Spleen (tissue), 11 donors: ENCODE measurements around the gene GATAD2A. TPM values are rescaled to one million over a fixed set of nuclear protein-coding genes. Genes with fewer than 3 reads are reported as not detected.

Experiments used
- DNase-seq: peaks from one replicate; pipeline ENCODE4 v3.0.0-alpha.2; 2020
- H3K27ac ChIP-seq, 8 donors: fragments of 200-600 bp; sonication (generic) in 7 of 8; 1 replicate in 4 of 8; 2 replicates in 4 of 8; pipeline versions ENCODE4 v1.5.0 to v1.8.0; 2016 to 2021; ENCODE audit warnings: inconsistent platforms in 4 of 8, mild to moderate bottlenecking in 4 of 8, moderate library complexity in 1 of 8
- H3K27me3 ChIP-seq, 7 donors: fragments of 200-600 bp; sonication (generic) in 6 of 7; replicated peaks in 1 of 7; 1 replicate in 4 of 7; 2 replicates in 3 of 7; pipeline versions ENCODE4 v1.5.0 to v1.8.0; 2016 to 2021; ENCODE audit warnings: inconsistent platforms in 3 of 7, mild to moderate bottlenecking in 1 of 7
- H3K36me3 ChIP-seq, 6 donors: fragments of 200-600 bp; sonication (generic) in 5 of 6; 1 replicate in 4 of 6; 2 replicates in 2 of 6; pipeline versions ENCODE4 v1.5.0 to v1.8.0; 2016 to 2021; ENCODE audit warnings: inconsistent platforms in 2 of 6
- H3K4me1 ChIP-seq, 6 donors: fragments of 200-600 bp; sonication (generic) in 5 of 6; 1 replicate in 3 of 6; 2 replicates in 3 of 6; pipeline versions ENCODE4 v1.5.0 to v1.8.0; 2016 to 2021; ENCODE audit warnings: inconsistent platforms in 3 of 6
- H3K4me3 ChIP-seq, 8 donors: fragments of 200-600 bp; sonication (generic) in 7 of 8; 1 replicate in 4 of 8; 2 replicates in 4 of 8; pipeline versions ENCODE4 v1.5.0 to v1.8.0; 2016 to 2021; ENCODE audit warnings: inconsistent platforms in 4 of 8, mild to moderate bottlenecking in 4 of 8, moderate library complexity in 2 of 8
- H3K9me3 ChIP-seq, 8 donors: fragments of 200-600 bp; sonication (generic) in 7 of 8; 1 replicate in 4 of 8; 2 replicates in 4 of 8; pipeline versions ENCODE4 v1.5.0 to v1.8.0; 2016 to 2021; ENCODE audit warnings: inconsistent platforms in 4 of 8
- POLR2A ChIP-seq, 3 donors: fragments of 450-650 bp; IDR thresholded peaks; one replicate each; pipeline ENCODE4 v1.5.1; 2017; ENCODE audit warnings: antibody characterized with exemption in 3 of 3, mild to moderate bottlenecking in 1 of 3
- POLR2AphosphoS5 ChIP-seq, 3 donors: sonication (generic); formaldehyde crosslinking; IDR thresholded peaks; one replicate each; pipeline ENCODE4 v1.5.1; 2017; ENCODE audit warnings: antibody characterized with exemption in 3 of 3
- WGBS, 5 donors: extraction: QIAGEN DNeasy Blood & Tissue Kit in 3 of 5; methylation state at CpG; one replicate each; pipeline versions ENCODE4 v1.1.5 to v1.1.7; 2013 to 2018; 5-methylcytosine and 5-hydroxymethylcytosine counted together
- intact Hi-C: fragments of 100-400 bp; cut with DNase I; formaldehyde crosslinking; loops from one replicate; pipeline ENCODE4 v1.15.0; 2023; ENCODE audit warnings: low total_unique reads
- polyA plus RNA-seq, 3 donors: library from polyadenylated mRNA; stranded (reverse); fragments of 200-250 nt; gene quantifications; one replicate each; pipeline ENCODE4 v1.2.1, GENCODE V29; 2013
- total RNA-seq, 7 donors: library from RNA; depleted of rRNA in 3 of 7; stranded (reverse); fragments of >200 nt in 3 of 7; fragmentation: NEBNext Ultra II Directional in 4 of 7; extraction: Animal tissue kit (Norgen Biotek cat#: 25700) in 4 of 7; gene quantifications; one replicate each; pipeline versions ENCODE4 v1.1.0 to v1.2.1, GENCODE V29; 2016 to 2021
- TF ChIP-seq, protein P1 (sequence below), 11 experiments: fragments of 200-600 bp in 7 of 11; fragments of 450-650 bp in 4 of 11; sonication (generic) in 4 of 11; IDR thresholded peaks in 8 of 11; conservative IDR thresholded peaks in 3 of 11; 1 replicate in 7 of 11; 2 replicates in 4 of 11; pipeline versions ENCODE4 v1.4.0 to v1.8.0; 2016 to 2021; ENCODE audit warnings: antibody characterized with exemption in 11 of 11, inconsistent platforms in 4 of 11, mild to moderate bottlenecking in 1 of 11
- donor health status: healthy with polysubstance abuse.
- donor health status: DM: no; HTN: no; CAD: no; lungs with moderate emphysema.
- donor health status: DM: no; HTN: no; CAD: no.
- donor health status: Bipolar disorder and iron deficiency.
- donor health status: healthy.
- donor health status: DM: no; HTN: no; CAD: no.
- donor health status: DM: yes; HTN: yes; CAD: no.

GATAD2A gene
- total and polyA plus RNA-seq, 10 donors = 11.6 to 122 (median 66.8) TPM

DNA sequence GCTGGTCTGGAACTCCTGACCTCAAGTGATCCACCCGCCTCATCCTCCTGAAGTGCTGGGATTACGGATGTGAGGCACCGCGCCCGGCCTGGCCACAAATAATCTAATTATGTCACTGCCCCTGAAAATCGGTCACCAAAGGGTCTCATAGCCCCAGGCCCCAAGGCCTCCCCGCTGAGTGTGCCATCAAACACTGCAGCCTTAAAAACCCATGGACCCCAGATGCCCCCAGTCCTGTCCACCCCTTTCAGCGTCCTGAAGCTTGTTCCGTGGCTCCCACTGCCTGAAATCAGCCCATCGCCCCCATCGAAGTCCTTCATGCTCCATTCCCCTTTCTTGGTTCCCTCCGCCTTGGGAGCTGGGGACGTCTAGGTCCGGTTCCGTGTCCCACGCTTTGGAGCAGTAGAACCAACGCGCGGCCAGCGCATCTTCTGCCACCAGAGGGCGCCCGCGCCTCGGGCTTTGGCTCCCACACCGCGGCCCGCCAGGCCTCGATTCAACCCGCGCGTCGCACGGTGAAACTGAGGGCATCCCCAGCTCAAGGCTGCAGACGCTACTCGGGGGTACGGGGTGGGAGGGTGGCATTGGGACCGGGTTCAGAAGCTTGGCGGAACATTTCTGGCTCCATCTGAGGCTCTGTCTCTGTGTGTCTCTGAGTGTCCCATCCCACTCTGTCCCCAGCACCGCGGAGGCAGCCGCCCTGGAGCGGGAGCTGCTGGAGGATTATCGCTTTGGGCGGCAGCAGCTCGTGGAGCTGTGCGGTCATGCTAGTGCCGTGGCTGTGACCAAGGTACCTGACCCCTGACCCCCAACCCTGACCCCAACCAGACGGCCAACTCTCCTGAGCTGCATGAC, 126.7 kb downstream of the GATAD2A start:
- intact Hi-C loops = loop anchor here (5.0 kb wide), 2 partner anchors 110 to 430 kb away; partner anchors contain the start of gene GMIP
- 10 to 31% (median 27%) methylated on average over 26 to 48 of the region's 48 CpGs for WGBS, 5 donors
- peak overlapping the region in 1 of 8 donors; percentile 33 for H3K4me3 ChIP-seq
- peaks cover 0 to 39% (median 17%) of the 10 kb centered on the region in 6 donors for H3K36me3 ChIP-seq
- H3K27me3 ChIP-seq = peaks cover 0 to 8% (median under 1%) of the 10 kb centered on the region in 7 donors
- peaks cover 6 to 39% (median 17%) of the 10 kb centered on the region in 6 donors for H3K4me1 ChIP-seq
- TF ChIP-seq POLR2AphosphoS5 (IDR thresholded peaks at IDR 0.05) (peak; percentile 69 to 86 (median 76)), POLR2A (IDR thresholded peaks at IDR 0.05) (no peak)
- TF ChIP-seq, protein P1, sequence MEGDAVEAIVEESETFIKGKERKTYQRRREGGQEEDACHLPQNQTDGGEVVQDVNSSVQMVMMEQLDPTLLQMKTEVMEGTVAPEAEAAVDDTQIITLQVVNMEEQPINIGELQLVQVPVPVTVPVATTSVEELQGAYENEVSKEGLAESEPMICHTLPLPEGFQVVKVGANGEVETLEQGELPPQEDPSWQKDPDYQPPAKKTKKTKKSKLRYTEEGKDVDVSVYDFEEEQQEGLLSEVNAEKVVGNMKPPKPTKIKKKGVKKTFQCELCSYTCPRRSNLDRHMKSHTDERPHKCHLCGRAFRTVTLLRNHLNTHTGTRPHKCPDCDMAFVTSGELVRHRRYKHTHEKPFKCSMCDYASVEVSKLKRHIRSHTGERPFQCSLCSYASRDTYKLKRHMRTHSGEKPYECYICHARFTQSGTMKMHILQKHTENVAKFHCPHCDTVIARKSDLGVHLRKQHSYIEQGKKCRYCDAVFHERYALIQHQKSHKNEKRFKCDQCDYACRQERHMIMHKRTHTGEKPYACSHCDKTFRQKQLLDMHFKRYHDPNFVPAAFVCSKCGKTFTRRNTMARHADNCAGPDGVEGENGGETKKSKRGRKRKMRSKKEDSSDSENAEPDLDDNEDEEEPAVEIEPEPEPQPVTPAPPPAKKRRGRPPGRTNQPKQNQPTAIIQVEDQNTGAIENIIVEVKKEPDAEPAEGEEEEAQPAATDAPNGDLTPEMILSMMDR (IDR thresholded peaks at IDR 0.05 in 8 of 11, conservative IDR thresholded peaks at IDR 0.05 in 3 of 11) = peak; percentile 89 to 97 (median 92)
- DNase-seq = peak; percentile 97
- H3K9me3 ChIP-seq = no peaks in the 10 kb centered on the region
- H3K27ac ChIP-seq = peak overlapping the region in 1 of 8 donors; percentile 13

DNA sequence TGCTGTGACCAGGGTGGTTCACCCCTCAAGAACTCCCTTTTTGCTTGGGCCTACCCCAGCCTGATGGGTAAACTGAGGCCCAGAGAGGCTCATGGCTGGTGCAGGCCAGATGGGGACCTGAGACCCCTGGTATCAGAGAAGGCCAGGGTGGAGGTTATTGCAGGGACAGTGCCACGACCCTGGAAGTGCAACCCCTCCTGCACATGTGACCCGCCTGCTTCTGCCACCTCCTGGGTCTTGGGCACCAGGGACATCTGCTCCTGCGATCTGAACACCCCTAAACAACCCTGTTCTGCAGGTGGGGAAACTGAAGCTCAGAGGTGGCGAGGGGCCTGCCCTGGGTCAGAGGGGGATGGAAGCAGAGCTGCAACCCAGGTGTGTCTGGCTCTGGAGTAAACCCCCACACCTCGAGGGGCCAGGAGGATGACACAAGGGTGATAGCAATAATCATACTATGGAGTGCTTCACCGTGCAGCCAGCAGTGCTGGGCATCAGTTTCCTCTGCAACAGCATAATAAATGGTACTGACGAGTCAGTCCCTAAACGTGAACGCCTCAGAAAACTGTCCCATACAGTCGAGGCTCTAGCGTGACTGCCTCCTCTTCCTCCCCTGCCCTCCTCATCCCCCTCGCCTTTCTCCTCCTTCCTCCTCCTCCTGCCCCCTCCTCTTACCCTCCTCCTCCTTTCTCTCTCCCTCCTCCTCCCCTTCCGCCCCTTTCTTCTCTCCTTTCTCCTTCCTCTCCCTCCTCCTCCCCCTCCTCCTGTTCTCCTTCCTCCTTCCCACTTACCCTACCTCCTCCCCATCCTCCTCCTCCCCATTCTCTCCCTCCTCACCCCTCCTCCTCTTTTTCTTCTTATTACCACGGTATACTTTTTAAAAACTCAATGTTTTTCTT, 127.6 kb downstream of the GATAD2A start:
- H3K27me3 ChIP-seq = peaks cover 0 to 16% (median 10%) of the 10 kb centered on the region in 7 donors
- TF ChIP-seq POLR2AphosphoS5 (IDR thresholded peaks at IDR 0.05) (no peak), POLR2A (IDR thresholded peaks at IDR 0.05) (no peak)
- TF ChIP-seq, protein P1 (IDR thresholded peaks at IDR 0.05 in 8 of 11, conservative IDR thresholded peaks at IDR 0.05 in 3 of 11) = no peak
- H3K9me3 ChIP-seq = no peaks in the 10 kb centered on the region
- no peak for DNase-seq
- no peak overlapping the region for H3K27ac ChIP-seq
- no peak overlapping the region for H3K4me3 ChIP-seq
- peaks cover 7 to 43% (median 24%) of the 10 kb centered on the region in 6 donors for H3K4me1 ChIP-seq
- WGBS, 5 donors = 64 to 76% (median 66%) methylated on average over 12 to 14 of the region's 14 CpGs
- peaks cover 0 to 30% (median 9%) of the 10 kb centered on the region in 6 donors for H3K36me3 ChIP-seq
- intact Hi-C loops = loop anchor here (5.0 kb wide), 2 partner anchors 109 to 429 kb away; partner anchors contain the start of gene GMIP

DNA sequence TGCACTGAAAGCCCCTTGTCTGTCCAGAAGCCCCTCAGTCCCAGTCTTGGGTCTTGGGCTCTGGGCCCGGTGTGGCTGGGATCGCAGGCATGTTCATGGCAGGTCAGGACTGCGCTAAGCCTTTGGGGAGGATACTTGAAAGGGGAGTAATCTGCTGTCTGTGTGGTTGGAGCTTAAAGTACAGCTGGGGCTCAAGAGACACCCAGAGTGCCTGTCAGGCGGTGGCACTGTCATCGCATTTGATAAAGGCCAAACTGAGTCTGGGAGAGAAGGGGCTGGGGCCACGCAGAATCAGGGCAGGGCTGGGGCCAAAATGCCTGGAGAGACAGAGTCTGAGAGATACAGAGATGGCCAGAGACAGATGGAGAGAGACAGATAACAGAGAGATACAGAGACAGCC, 128.4 kb downstream of the GATAD2A start:
- Histone ChIP-seq H3K27ac (no peak overlapping the region), H3K4me3 (no peak overlapping the region), H3K4me1 (peaks cover 14 to 45% (median 30%) of the 10 kb centered on the region in 6 donors), H3K36me3 (peaks cover 0 to 22% (median 2%) of the 10 kb centered on the region in 6 donors), H3K9me3 (no peaks in the 10 kb centered on the region), H3K27me3 (peaks cover 0 to 24% (median 18%) of the 10 kb centered on the region in 7 donors)
- TF ChIP-seq POLR2A (IDR thresholded peaks at IDR 0.05) = no peak
- no peak for TF ChIP-seq POLR2AphosphoS5 (IDR thresholded peaks at IDR 0.05)
- TF ChIP-seq, protein P1 (IDR thresholded peaks at IDR 0.05 in 8 of 11, conservative IDR thresholded peaks at IDR 0.05 in 3 of 11) = no peak
- intact Hi-C loops = loop anchor here (5.0 kb wide), 2 partner anchors 108 to 428 kb away; partner anchors contain the start of gene GMIP
- WGBS, 5 donors = 82 to 93% (median 91%) methylated on average over 6 of the region's 6 CpGs
- DNase-seq = no peak
